Keratinocyte (primary cell): Measurements from ENCODE around the gene TMTC2. TPM values are rescaled to one million over a fixed set of nuclear protein-coding genes. Genes with fewer than 3 reads are reported as not detected.

ENCODE experiments used
- DNase-seq: peaks from one replicate; pipeline ENCODE4 v3.0.0-alpha.2; 2011; ENCODE audit warnings: low read depth, missing footprints, low spot score
- FAIRE-seq: peaks from 2 replicates; lab custom pipeline; 2011; peaks lifted over from hg19 to GRCh38; lab: Jason Lieb, UNC
- H2AFZ ChIP-seq: 2 replicates; pipeline ENCODE4 v1.6.0; 2012; ENCODE audit warnings: low read length, control low read depth, inconsistent platforms; ENCODE audit not compliant: control insufficient read depth
- H3K27ac ChIP-seq: 2 replicates; pipeline ENCODE4 v1.5.1; 2011; ENCODE audit warnings: low read length; ENCODE audit not compliant: control insufficient read depth, insufficient read depth
- H3K27me3 ChIP-seq: 3 replicates; pipeline ENCODE4 v1.6.0; 2011; ENCODE audit warnings: low read length; ENCODE audit not compliant: control insufficient read depth, insufficient read depth; ENCODE audit errors: extremely low read depth
- H3K36me3 ChIP-seq, 2 experiments: 2 replicates in 1 of 2; 3 replicates in 1 of 2; pipeline ENCODE4 v1.5.1; 2011; ENCODE audit warnings: low read length in 2 of 2, mild to moderate bottlenecking in 1 of 2; ENCODE audit not compliant: control insufficient read depth in 2 of 2, insufficient read depth in 2 of 2; ENCODE audit errors: extremely low read depth in 1 of 2
- H3K4me1 ChIP-seq: 3 replicates; pipeline ENCODE4 v1.5.1; 2011; ENCODE audit warnings: low read length; ENCODE audit not compliant: control insufficient read depth, insufficient read depth; ENCODE audit errors: extremely low read depth
- H3K4me2 ChIP-seq: 3 replicates; pipeline ENCODE4 v1.6.0; 2011; ENCODE audit warnings: low read depth, low read length; ENCODE audit not compliant: control insufficient read depth, insufficient read depth; ENCODE audit errors: extremely low read depth
- H3K4me3 ChIP-seq, 3 experiments: fragments of 200-600 bp in 1 of 3; sonication (generic) in 1 of 3; 2 replicates in 2 of 3; 3 replicates in 1 of 3; pipeline ENCODE4 v1.5.1; 2011 to 2016; ENCODE audit warnings: low read length in 3 of 3, mild to moderate bottlenecking in 3 of 3, control low read depth in 2 of 3, inconsistent platforms in 1 of 3, low read depth in 1 of 3, mixed read lengths in 1 of 3, mixed run types in 1 of 3, moderate library complexity in 1 of 3; ENCODE audit not compliant: control insufficient read depth in 2 of 3, insufficient read depth in 2 of 3; ENCODE audit errors: extremely low read depth in 1 of 3
- H3K79me2 ChIP-seq: 2 replicates; pipeline ENCODE4 v1.6.0; 2012; ENCODE audit warnings: low read length; ENCODE audit not compliant: control insufficient read depth, insufficient read depth
- H3K9ac ChIP-seq: 3 replicates; pipeline ENCODE4 v1.6.0; 2011; ENCODE audit warnings: low read length; ENCODE audit not compliant: control insufficient read depth, insufficient read depth; ENCODE audit errors: extremely low read depth
- H3K9me1 ChIP-seq: 3 replicates; pipeline ENCODE4 v1.6.0; 2011; ENCODE audit warnings: low read length; ENCODE audit not compliant: control insufficient read depth, insufficient read depth; ENCODE audit errors: extremely low read depth
- H3K9me3 ChIP-seq: 2 replicates; pipeline ENCODE4 v1.5.1; 2012; ENCODE audit warnings: low read depth, low read length; ENCODE audit not compliant: control insufficient read depth
- H4K20me1 ChIP-seq: 3 replicates; pipeline ENCODE4 v1.6.0; 2011; ENCODE audit warnings: low read length; ENCODE audit not compliant: control insufficient read depth, insufficient read depth; ENCODE audit errors: extremely low read depth
- EZH2 ChIP-seq: IDR thresholded peaks from one replicate; pipeline ENCODE4 v1.6.1; 2012; ENCODE audit warnings: inconsistent platforms, mild to moderate bottlenecking, low read length, moderate library complexity
- dilution Hi-C: fragments of 300-500 bp; cut with MboI; formaldehyde crosslinking; loops from one replicate; pipeline ENCODE4 v1.7.0; 2020; ENCODE audit warnings: low sequenced_read_pairs; ENCODE audit not compliant: extremely low pct_ligation_motif_present
- polyA plus RNA-seq, 5 experiments: library from polyadenylated mRNA; depleted of rRNA in 3 of 5; stranded (reverse) in 3 of 5; stranded (forward) in 1 of 5; unstranded in 1 of 5; fragments of >200 nt; gene quantifications; 1 replicate in 1 of 5; 2 replicates in 3 of 5; 3 replicates in 1 of 5; pipeline versions ENCODE4 v1.2.1 to v1.2.3, GENCODE V29; 2011 to 2012; ENCODE audit warnings: missing spikeins in 2 of 5, low read depth in 1 of 5, low replicate concordance in 1 of 5
- TF ChIP-seq, protein P1 (sequence below), 3 experiments: IDR thresholded peaks in 1 of 3; conservative IDR thresholded peaks in 1 of 3; optimal IDR thresholded peaks in 1 of 3; 2 replicates in 2 of 3; 3 replicates in 1 of 3; pipeline versions ENCODE3 to v1.5.1; 2011; ENCODE audit warnings: low read length in 3 of 3, mild to moderate bottlenecking in 3 of 3, moderate library complexity in 2 of 3, control low read depth in 1 of 3, inconsistent platforms in 1 of 3; ENCODE audit not compliant: insufficient read depth in 2 of 3; ENCODE audit errors: extremely low read depth in 1 of 3

The TMTC2 gene
- polyA plus RNA-seq, 1 donor (not counting 4 experiments of a cell fraction or from before 2014, with no cell fraction given), result 3.8 TPM

DNA sequence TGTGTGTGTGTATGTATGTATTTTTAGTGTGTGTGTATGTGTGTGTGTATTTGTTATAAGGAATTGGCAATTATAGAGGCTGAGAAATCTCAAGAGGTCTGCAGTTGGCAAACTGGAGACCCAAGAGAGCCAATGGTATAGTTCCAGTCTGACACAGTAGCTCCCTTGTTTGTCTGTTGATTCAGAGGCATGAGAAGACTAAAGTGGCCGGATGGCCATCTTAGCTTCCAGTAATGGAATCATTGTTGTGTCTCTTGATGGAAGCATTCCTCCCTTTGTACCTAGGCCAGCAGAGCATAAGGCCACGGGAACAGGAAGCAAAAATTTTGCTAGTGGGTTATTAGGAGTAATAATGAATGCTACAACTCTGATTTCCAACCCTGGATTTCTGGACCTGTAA lies 460.6 kb downstream of the TMTC2 start:
- H3K27ac ChIP-seq, result no peak overlapping the region
- no peak overlapping the region for H2AFZ ChIP-seq
- H3K9me1 ChIP-seq, result no peaks in the 10 kb centered on the region
- no peak for FAIRE-seq
- dilution Hi-C loops, result no loop called here
- H3K4me2 ChIP-seq, result no peak overlapping the region
- no peaks in the 10 kb centered on the region for H3K79me2 ChIP-seq
- H3K9me3 ChIP-seq, result no peaks in the 10 kb centered on the region
- DNase-seq, result no peak
- TF ChIP-seq, protein P1, sequence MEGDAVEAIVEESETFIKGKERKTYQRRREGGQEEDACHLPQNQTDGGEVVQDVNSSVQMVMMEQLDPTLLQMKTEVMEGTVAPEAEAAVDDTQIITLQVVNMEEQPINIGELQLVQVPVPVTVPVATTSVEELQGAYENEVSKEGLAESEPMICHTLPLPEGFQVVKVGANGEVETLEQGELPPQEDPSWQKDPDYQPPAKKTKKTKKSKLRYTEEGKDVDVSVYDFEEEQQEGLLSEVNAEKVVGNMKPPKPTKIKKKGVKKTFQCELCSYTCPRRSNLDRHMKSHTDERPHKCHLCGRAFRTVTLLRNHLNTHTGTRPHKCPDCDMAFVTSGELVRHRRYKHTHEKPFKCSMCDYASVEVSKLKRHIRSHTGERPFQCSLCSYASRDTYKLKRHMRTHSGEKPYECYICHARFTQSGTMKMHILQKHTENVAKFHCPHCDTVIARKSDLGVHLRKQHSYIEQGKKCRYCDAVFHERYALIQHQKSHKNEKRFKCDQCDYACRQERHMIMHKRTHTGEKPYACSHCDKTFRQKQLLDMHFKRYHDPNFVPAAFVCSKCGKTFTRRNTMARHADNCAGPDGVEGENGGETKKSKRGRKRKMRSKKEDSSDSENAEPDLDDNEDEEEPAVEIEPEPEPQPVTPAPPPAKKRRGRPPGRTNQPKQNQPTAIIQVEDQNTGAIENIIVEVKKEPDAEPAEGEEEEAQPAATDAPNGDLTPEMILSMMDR (optimal IDR thresholded peaks at IDR 0.05 in 1 of 3, IDR thresholded peaks at IDR 0.05 in 1 of 3, conservative IDR thresholded peaks at IDR 0.05 in 1 of 3; ENCODE audit: extremely low read depth in 1 of 3, insufficient read depth in 2 of 3, low read length in 3 of 3), result no peak
- no peak for TF ChIP-seq EZH2
- no peaks in the 10 kb centered on the region for H3K36me3 ChIP-seq
- no peaks in the 10 kb centered on the region for H3K27me3 ChIP-seq
- H3K9ac ChIP-seq, result no peak overlapping the region
- H3K4me3 ChIP-seq, result no peak overlapping the region
- no peaks in the 10 kb centered on the region for H4K20me1 ChIP-seq
- no peaks in the 10 kb centered on the region for H3K4me1 ChIP-seq

DNA sequence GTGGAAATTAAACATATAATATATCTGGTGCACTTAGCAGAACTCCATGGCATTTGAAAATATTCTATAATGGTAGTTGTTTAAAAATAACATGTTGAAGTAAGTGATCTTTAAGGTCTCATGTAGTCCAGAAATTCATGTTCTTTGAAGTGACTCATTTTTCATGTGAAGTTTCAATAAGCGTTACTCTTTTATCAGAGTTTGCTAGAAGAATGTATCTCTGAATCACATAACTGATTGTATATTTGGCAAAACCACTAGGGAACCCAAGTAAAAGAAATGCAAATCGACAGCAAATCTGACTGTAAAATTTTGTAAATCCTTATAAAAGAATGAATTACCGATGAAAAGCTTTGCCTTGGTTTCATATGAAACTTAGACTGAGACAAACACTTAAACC lies 463.3 kb downstream of the TMTC2 start:
- H3K79me2 ChIP-seq, result no peaks in the 10 kb centered on the region
- FAIRE-seq (no peak), DNase-seq (no peak)
- H3K27me3 ChIP-seq, result no peaks in the 10 kb centered on the region
- dilution Hi-C loops, result no loop called here
- no peak overlapping the region for H3K4me2 ChIP-seq
- H4K20me1 ChIP-seq, result no peaks in the 10 kb centered on the region
- H3K9me3 ChIP-seq, result no peaks in the 10 kb centered on the region
- H3K4me1 ChIP-seq, result no peaks in the 10 kb centered on the region
- H3K9ac ChIP-seq, result no peak overlapping the region
- H2AFZ ChIP-seq, result no peak overlapping the region
- H3K36me3 ChIP-seq, result no peaks in the 10 kb centered on the region
- TF ChIP-seq EZH2, result no peak
- TF ChIP-seq, protein P1 (optimal IDR thresholded peaks at IDR 0.05 in 1 of 3, IDR thresholded peaks at IDR 0.05 in 1 of 3, conservative IDR thresholded peaks at IDR 0.05 in 1 of 3; ENCODE audit: extremely low read depth in 1 of 3, insufficient read depth in 2 of 3, low read length in 3 of 3), result no peak
- no peaks in the 10 kb centered on the region for H3K9me1 ChIP-seq
- H3K27ac ChIP-seq, result no peak overlapping the region
- H3K4me3 ChIP-seq, result no peak overlapping the region
